GM19452 (cell line): ENCODE results near the gene RUNDC3A.
"Not testable (repeated sequence)": the region's sequence is repeated elsewhere in the genome, so short reads cannot be mapped to it uniquely, and the experiment has no call there.

ENCODE experiments used
- ATAC-seq: cut with Tn5 transposase; IDR thresholded peaks from one replicate; pipeline ENCODE4 v1.9.1; 2021; ENCODE audit not compliant: unreplicated experiment

Gene RUNDC3A

GRCh38 chr17:44356241-44356640 is 47.8 kb downstream of the RUNDC3A start:
- ATAC-seq = no peak

GRCh38 chr17:44358066-44358465 is 49.7 kb downstream of the RUNDC3A start:
- ATAC-seq = no peak

GRCh38 chr17:44359006-44359405 is 50.6 kb downstream of the RUNDC3A start:
- ATAC-seq = no peak

- no peak for ATAC-seq
Measured at GRCh38 chr17:44359458-44360143, 51.2 kb downstream of the RUNDC3A start.

GRCh38 chr17:44360144-44360533 is 51.7 kb downstream of the RUNDC3A start:
- ATAC-seq = no peak

- no peak for ATAC-seq
Measured at GRCh38 chr17:44360826-44361225, 52.4 kb downstream of the RUNDC3A start.

GRCh38 chr17:44361292-44362260 is 53.2 kb downstream of the RUNDC3A start:
- no peak for ATAC-seq

GRCh38 chr17:44362459-44362948 is 54.1 kb downstream of the RUNDC3A start:
- ATAC-seq = no peak

GRCh38 chr17:44362949-44363612 is 54.7 kb downstream of the RUNDC3A start:
- ATAC-seq = no peak

- peak; percentile 67 for ATAC-seq
Measured at GRCh38 chr17:44363613-44364159, 55.3 kb downstream of the RUNDC3A start, which contains the start of gene FAM171A2. FAM171A2 (minus strand) TSS chr17:44363853; CDS start chr17:44363714, 139 bp downstream.

GRCh38 chr17:44365051-44365450 is 56.6 kb downstream of the RUNDC3A start:
- ATAC-seq = not testable (repeated sequence)

- ATAC-seq = no peak
Measured at GRCh38 chr17:44367231-44367979, 59.0 kb downstream of the RUNDC3A start.
